Fibroblast of the aortic adventitia (primary cell): ENCODE data around the gene ABCD1. TPM values are rescaled to one million over a fixed set of nuclear protein-coding genes. Genes with fewer than 3 reads are reported as not detected.

Experiments used
- DNase-seq: peaks from one replicate; pipeline ENCODE4 v3.0.0-alpha.2; 2010; ENCODE audit warnings: low read depth
- H3K4me3 ChIP-seq: 2 replicates; pipeline ENCODE4 v1.5.1; 2011; ENCODE audit warnings: low read depth, mild to moderate bottlenecking, control low read depth, low read length, moderate library complexity
- total RNA-seq: library from RNA; depleted of rRNA; stranded (reverse); fragments of >200 nt; gene quantifications from 2 replicates; pipeline ENCODE4 v1.2.3, GENCODE V29; 2012; ENCODE audit warnings: low replicate concordance
- TF ChIP-seq, protein P1 (sequence below): IDR thresholded peaks from 2 replicates; pipeline ENCODE4 v1.5.1; 2011; ENCODE audit warnings: mild to moderate bottlenecking, low read length, control low read depth, inconsistent platforms; ENCODE audit not compliant: insufficient read depth

Gene ABCD1
- total RNA-seq, 1 donor, result 15.5 TPM

DNA sequence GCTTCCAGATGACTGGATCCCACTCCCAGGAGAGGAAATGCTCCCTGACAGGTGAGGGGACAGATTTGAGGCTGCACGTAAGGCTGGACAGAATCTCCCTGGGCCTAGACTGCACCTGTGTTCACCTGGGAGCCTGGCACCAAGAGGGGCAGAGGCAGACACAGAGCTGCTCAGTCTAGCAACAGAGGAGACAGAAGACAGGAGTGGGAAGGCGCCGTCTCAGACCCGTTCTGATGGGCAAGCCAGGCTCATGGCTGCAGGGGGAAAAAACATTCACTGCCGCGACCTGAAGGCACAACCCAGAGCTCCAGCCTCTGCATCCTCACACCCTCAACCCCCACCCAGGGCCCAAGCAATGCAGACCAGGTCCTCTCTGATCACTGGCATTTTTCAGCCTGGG is 17.2 kb upstream of the ABCD1 start:
- no peak for DNase-seq
- TF ChIP-seq, protein P1, sequence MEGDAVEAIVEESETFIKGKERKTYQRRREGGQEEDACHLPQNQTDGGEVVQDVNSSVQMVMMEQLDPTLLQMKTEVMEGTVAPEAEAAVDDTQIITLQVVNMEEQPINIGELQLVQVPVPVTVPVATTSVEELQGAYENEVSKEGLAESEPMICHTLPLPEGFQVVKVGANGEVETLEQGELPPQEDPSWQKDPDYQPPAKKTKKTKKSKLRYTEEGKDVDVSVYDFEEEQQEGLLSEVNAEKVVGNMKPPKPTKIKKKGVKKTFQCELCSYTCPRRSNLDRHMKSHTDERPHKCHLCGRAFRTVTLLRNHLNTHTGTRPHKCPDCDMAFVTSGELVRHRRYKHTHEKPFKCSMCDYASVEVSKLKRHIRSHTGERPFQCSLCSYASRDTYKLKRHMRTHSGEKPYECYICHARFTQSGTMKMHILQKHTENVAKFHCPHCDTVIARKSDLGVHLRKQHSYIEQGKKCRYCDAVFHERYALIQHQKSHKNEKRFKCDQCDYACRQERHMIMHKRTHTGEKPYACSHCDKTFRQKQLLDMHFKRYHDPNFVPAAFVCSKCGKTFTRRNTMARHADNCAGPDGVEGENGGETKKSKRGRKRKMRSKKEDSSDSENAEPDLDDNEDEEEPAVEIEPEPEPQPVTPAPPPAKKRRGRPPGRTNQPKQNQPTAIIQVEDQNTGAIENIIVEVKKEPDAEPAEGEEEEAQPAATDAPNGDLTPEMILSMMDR, result no peak

DNA sequence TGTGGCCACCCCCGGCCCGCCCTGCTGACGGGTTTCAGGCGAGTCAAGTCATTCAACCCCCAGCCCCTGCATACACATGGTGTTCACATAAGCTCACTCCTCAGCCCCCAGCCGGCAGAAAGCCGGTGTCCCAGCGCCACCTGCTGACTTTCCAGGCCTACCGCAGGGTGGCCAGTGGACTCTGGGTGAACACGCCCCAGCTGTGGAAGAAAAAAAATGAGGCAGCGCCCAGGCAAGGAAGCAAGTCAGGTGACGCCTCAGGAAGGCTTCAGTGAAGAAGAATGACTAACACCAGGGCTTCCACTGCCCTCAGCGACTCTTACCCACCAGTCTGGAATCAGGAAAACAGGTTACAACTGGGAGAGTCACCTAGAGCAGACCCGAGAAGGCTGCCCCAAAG is 16.2 kb upstream of the ABCD1 start:
- peak; percentile 75 for DNase-seq
- TF ChIP-seq, protein P1, result peak; percentile 67
- no peak overlapping the region for H3K4me3 ChIP-seq

More for the DNA sequence above, 17.2 kb upstream of the ABCD1 start:
- no peak overlapping the region for H3K4me3 ChIP-seq

DNA sequence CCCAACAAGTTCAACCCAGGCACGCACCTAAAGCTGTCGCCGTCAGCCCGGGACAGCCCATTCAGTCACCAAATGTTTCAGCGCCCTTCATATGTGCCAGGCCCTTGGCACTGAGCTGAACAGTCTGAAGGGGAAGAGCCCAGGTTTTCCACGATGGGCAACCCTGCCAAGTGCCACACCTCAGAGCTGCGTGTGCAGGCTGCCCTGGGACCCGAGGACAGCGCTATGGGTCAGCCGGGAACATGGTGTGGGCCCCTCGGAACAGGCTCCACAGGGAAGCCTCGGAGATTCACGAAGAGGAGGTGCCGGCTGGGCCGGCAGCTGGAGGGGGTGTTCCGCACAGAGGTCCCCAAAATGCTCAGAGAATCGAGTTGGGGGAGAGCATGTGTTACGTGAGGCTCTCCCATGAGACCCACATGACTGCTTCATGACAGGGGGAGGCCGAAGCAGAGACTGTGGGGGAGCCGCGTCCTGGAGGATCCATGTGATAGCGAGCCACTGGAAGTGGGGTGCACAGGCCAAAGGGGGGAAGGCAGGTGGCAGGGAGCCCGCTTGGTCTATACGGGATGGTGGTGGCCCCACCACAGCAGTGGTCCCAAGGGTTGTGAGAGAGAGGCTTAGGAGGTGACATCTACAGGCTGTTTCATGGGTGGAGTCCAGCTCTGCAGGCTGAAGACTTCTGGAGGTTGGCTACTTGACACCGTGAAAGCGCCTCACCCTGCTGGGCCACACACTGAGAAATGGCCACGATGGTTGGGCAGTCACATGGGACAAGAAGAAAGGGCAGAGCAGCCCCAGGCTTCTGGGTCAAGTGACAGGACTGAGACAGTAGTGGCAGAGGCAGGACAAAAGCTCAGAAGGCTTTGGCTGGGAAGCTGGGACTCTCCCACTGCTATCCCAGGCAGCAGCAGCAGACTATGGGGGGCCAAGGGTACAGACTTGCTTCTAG is 14.7 kb upstream of the ABCD1 start:
- DNase-seq, result no peak
- H3K4me3 ChIP-seq, result no peak overlapping the region
- TF ChIP-seq, protein P1, result no peak

DNA sequence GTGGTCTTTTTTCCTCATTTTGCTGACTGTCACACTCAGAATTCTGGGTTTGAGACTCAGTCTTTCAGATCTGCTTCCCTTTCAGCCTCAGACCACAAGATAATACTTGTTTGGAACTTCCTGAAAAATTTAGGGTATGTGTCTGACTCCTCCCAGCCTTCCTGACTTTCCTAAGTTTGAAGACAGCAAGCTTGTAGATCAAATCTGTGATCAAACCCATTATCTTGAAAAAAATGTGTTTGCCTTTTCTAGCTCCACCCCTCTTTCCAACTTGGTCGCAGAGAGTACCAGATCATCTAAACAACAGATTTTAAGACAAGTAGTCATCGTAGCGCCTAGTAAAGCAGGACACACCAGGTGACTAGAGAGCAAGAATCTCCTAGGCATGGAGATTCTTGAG is 10.4 kb upstream of the ABCD1 start:
- H3K4me3 ChIP-seq, result no peak overlapping the region
- no peak for DNase-seq
- TF ChIP-seq, protein P1, result no peak

DNA sequence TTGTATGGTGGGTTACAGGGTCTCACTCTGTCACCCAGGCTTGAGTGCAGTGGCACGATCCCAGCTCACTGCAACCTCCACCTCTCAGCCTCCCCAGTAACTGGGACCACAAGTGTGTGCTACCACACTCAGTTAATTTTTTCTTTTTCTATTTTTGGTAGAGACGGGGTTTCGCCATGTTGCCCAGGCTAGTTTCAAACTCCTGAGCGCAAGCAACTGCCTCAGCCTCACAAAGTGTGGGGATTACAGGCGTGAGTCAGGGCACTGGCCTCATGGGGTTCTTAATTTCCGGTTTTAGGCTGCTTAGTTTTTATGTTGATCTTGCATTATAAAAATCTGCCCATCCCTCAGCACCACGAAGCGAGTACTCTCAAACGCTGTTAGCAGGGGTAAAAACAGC is 7.2 kb upstream of the ABCD1 start:
- TF ChIP-seq, protein P1, result no peak

DNA sequence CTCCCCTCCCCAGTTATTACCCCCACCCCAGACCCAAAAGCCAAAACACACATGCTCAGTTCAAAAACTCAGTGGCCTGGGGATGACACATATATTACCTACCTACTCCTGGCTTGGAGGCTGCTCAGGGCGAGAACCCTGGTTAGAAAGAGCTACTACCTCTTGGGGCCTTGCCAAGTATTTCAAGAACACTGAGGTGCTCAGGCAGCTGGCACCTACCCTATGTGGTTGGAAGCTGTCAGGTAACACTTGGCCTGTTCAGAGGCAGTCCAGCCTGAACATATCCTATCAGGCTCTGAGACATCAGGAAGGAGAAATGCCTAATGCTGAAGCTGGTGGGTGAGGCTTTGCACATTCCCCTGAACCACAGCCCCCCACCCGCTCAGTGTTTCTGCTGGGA is 5.4 kb upstream of the ABCD1 start:
- TF ChIP-seq, protein P1, result no peak
- no peak overlapping the region for H3K4me3 ChIP-seq
- DNase-seq, result no peak

More for the DNA sequence above, 7.2 kb upstream of the ABCD1 start:
- no peak for DNase-seq
- H3K4me3 ChIP-seq, result no peak overlapping the region

DNA sequence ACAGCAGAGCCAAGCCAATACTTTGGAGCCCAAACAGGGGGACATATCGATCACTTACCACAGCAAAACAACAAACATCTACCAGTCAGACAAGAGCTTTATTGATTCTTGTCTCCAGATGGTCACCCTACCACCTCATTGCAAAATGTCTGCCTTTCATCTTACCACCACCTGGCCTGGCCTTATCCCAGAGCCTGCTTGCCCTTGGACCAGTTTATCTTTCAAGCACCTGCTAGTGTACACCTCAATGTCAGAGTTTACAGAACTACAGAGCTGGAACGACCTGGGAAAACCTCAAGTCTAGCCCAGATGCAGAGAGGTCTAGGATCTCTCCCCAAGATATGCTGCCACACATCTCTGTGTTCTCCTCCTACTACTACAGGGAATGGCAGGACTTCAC is 5.0 kb upstream of the ABCD1 start:
- no peak for DNase-seq
- H3K4me3 ChIP-seq, result no peak overlapping the region
- TF ChIP-seq, protein P1, result no peak
